Stomach (tissue), 9 donors: ENCODE measurements around the gene BABAM2. TPM values are rescaled to one million over a fixed set of nuclear protein-coding genes. Genes with fewer than 3 reads are reported as not detected.
A peak's percentile ranks its signal among the peaks of the same experiment; 100 is the strongest.

Experiments used
- DNase-seq, 2 donors: peaks; one replicate each; pipeline versions ENCODE4 v3.0.0 to v3.0.0-alpha.2; 2013 to 2019
- H3K27ac ChIP-seq, 5 donors: fragments of 200-600 bp in 4 of 5; sonication (generic) in 4 of 5; one replicate each; pipeline ENCODE4 v1.5.1; 2013 to 2019; ENCODE audit warnings: mild to moderate bottlenecking in 1 of 5, moderate library complexity in 1 of 5
- H3K27me3 ChIP-seq, 3 donors: fragments of 200-600 bp; sonication (generic); one replicate each; pipeline ENCODE4 v1.5.1; 2017 to 2019; ENCODE audit warnings: mixed run types in 1 of 3
- H3K36me3 ChIP-seq, 4 donors: fragments of 200-600 bp; sonication (generic); 1 replicate in 3 of 4; 2 replicates in 1 of 4; pipeline ENCODE4 v1.5.1; 2016 to 2019
- H3K4me1 ChIP-seq, 4 donors: fragments of 200-600 bp; sonication (generic); one replicate each; pipeline ENCODE4 v1.5.1; 2016 to 2019
- H3K4me3 ChIP-seq, 4 donors: fragments of 200-600 bp; sonication (generic) in 3 of 4; one replicate each; pipeline ENCODE4 v1.5.1; 2016 to 2019; ENCODE audit warnings: mild to moderate bottlenecking in 1 of 4
- H3K9me3 ChIP-seq, 4 donors: fragments of 200-600 bp; sonication (generic); one replicate each; pipeline ENCODE4 v1.5.1; 2016 to 2019
- CTCF ChIP-seq, 7 experiments: fragments of 450-650 bp in 4 of 7; fragments of 200-600 bp in 3 of 7; sonication (generic) in 3 of 7; IDR thresholded peaks; one replicate each; pipeline ENCODE4 v1.5.1; 2016 to 2019; ENCODE audit warnings: antibody characterized with exemption in 7 of 7, control low read depth in 2 of 7, mild to moderate bottlenecking in 1 of 7
- EP300 ChIP-seq: sonication (generic); formaldehyde crosslinking; IDR thresholded peaks from one replicate; pipeline ENCODE4 v1.6.1; 2017; ENCODE audit warnings: antibody characterized with exemption
- POLR2A ChIP-seq, 4 donors: fragments of 450-650 bp; IDR thresholded peaks; one replicate each; pipeline ENCODE4 v1.6.1; 2016; ENCODE audit warnings: antibody characterized with exemption in 4 of 4, control low read depth in 2 of 4, mild to moderate bottlenecking in 1 of 4, moderate library complexity in 1 of 4
- POLR2AphosphoS5 ChIP-seq, 3 donors: sonication (generic); formaldehyde crosslinking; IDR thresholded peaks; one replicate each; pipeline ENCODE4 v1.6.1; 2016; ENCODE audit warnings: antibody characterized with exemption in 3 of 3
- WGBS, 5 donors: extraction: QIAGEN DNeasy Blood & Tissue Kit in 3 of 5; methylation state at CpG; one replicate each; pipeline versions ENCODE4 v1.1.5 to v1.1.7; 2013 to 2018; 5-methylcytosine and 5-hydroxymethylcytosine counted together
- intact Hi-C: fragments of 100-400 bp; cut with DNase I; formaldehyde crosslinking; loops from one replicate; pipeline ENCODE4 v1.15.1; 2023; ENCODE audit warnings: low total_unique reads
- polyA plus RNA-seq, 3 donors: library from polyadenylated mRNA; stranded (reverse); fragments of 200-250 nt; gene quantifications; one replicate each; pipeline ENCODE4 v1.2.3, GENCODE V29; 2013
- total RNA-seq, 5 donors: library from RNA; depleted of rRNA; stranded (reverse); fragments of >200 nt; gene quantifications; one replicate each; pipeline versions ENCODE4 v1.1.0 to v1.2.3, GENCODE V29; 2014 to 2016
- donor health status: healthy with polysubstance abuse.
- donor health status: Bipolar disorder and iron deficiency.
- donor health status: healthy.

Gene BABAM2
- total and polyA plus RNA-seq, 8 donors: 14.2 to 41.4 (median 22.8) TPM

GRCh38 chr2:28119631-28120030 is 229.1 kb downstream of the BABAM2 start:
- no peaks in the 10 kb centered on the region for H3K9me3 ChIP-seq
- WGBS, 5 donors: 84 to 92% (median 88%) methylated on average over 1 of the region's 1 CpG
- no peaks in the 10 kb centered on the region for H3K27me3 ChIP-seq
- H3K36me3 ChIP-seq: no peaks in the 10 kb centered on the region
- no peaks in the 10 kb centered on the region for H3K4me1 ChIP-seq
- no peak for TF ChIP-seq CTCF (IDR thresholded peaks at IDR 0.05)
- no peak for TF ChIP-seq POLR2A (IDR thresholded peaks at IDR 0.05)
- TF ChIP-seq POLR2AphosphoS5 (IDR thresholded peaks at IDR 0.05): no peak
- H3K4me3 ChIP-seq: no peak overlapping the region
- intact Hi-C loops: no loop called here
- H3K27ac ChIP-seq: no peak overlapping the region
- DNase-seq: no peak

GRCh38 chr2:28128281-28128950 is 237.9 kb downstream of the BABAM2 start:
- no peaks in the 10 kb centered on the region for H3K27me3 ChIP-seq
- no peaks in the 10 kb centered on the region for H3K9me3 ChIP-seq
- WGBS, 5 donors: 81 to 90% (median 88%) methylated on average over 2 of the region's 2 CpGs
- H3K4me3 ChIP-seq: no peak overlapping the region
- intact Hi-C loops: no loop called here
- DNase-seq: no peak
- peaks cover 0 to 1% (median under 1%) of the 10 kb centered on the region in 4 donors for H3K4me1 ChIP-seq
- H3K27ac ChIP-seq: no peak overlapping the region
- TF ChIP-seq POLR2A (IDR thresholded peaks at IDR 0.05): no peak
- no peak for TF ChIP-seq EP300
- TF ChIP-seq CTCF (IDR thresholded peaks at IDR 0.05): no peak
- TF ChIP-seq POLR2AphosphoS5 (IDR thresholded peaks at IDR 0.05): no peak
- H3K36me3 ChIP-seq: no peaks in the 10 kb centered on the region

GRCh38 chr2:28129955-28130695 is 239.6 kb downstream of the BABAM2 start:
- no peaks in the 10 kb centered on the region for H3K36me3 ChIP-seq
- H3K4me3 ChIP-seq: no peak overlapping the region
- no peaks in the 10 kb centered on the region for H3K9me3 ChIP-seq
- no peaks in the 10 kb centered on the region for H3K27me3 ChIP-seq
- 85 to 95% (median 91%) methylated on average over 4 of the region's 4 CpGs for WGBS, 5 donors
- peaks cover 7 to 18% (median 16%) of the 10 kb centered on the region in 4 donors for H3K4me1 ChIP-seq
- H3K27ac ChIP-seq: no peak overlapping the region
- intact Hi-C loops: no loop called here
- no peak for DNase-seq
- no peak for TF ChIP-seq POLR2AphosphoS5 (IDR thresholded peaks at IDR 0.05)
- TF ChIP-seq EP300: no peak
- TF ChIP-seq POLR2A (IDR thresholded peaks at IDR 0.05): no peak
- no peak for TF ChIP-seq CTCF (IDR thresholded peaks at IDR 0.05)

GRCh38 chr2:28133778-28134177 is 243.2 kb downstream of the BABAM2 start:
- TF ChIP-seq POLR2A (IDR thresholded peaks at IDR 0.05): no peak
- no peak for TF ChIP-seq EP300
- no peak for TF ChIP-seq CTCF (IDR thresholded peaks at IDR 0.05)
- no peak for TF ChIP-seq POLR2AphosphoS5 (IDR thresholded peaks at IDR 0.05)
- Histone ChIP-seq H3K4me3 (no peak overlapping the region), H3K27ac (peak overlapping the region in 2 of 5 donors; percentile 50 to 54), H3K9me3 (no peaks in the 10 kb centered on the region), H3K4me1 (peaks cover 7 to 43% (median 26%) of the 10 kb centered on the region in 4 donors), H3K27me3 (no peaks in the 10 kb centered on the region), H3K36me3 (no peaks in the 10 kb centered on the region)
- no peak for DNase-seq
- intact Hi-C loops: no loop called here
- 88 to 91% (median 89%) methylated on average over 9 of the region's 9 CpGs for WGBS, 5 donors
